GM12878 (cell line): ENCODE data around the gene C2orf69. TPM values are rescaled to one million over a fixed set of nuclear protein-coding genes. Genes with fewer than 3 reads are reported as not detected.
A peak's percentile ranks its signal among the peaks of the same experiment; 100 is the strongest.

Experiments used
- ASH2L ChIP-seq: fragments of 300-600, 200-600 bp; sonication (generic); IDR thresholded peaks from 2 replicates; pipeline ENCODE4 v1.6.1; 2017; ENCODE audit warnings: low read depth, mild to moderate bottlenecking, borderline replicate concordance
- EP300 ChIP-seq, 2 experiments: fragments of 150-350 bp in 1 of 2; IDR thresholded peaks; 2 replicates each; pipeline ENCODE4 v1.6.1; 2011 to 2012; ENCODE audit warnings: low read depth in 2 of 2, low read length in 2 of 2, borderline replicate concordance in 1 of 2, improper control_type of control experiment in 1 of 2, inconsistent platforms in 1 of 2; ENCODE audit not compliant: control insufficient read depth in 1 of 2
- GABPA ChIP-seq: IDR thresholded peaks from 2 replicates; pipeline ENCODE4 v1.6.1; 2014; ENCODE audit warnings: antibody characterized with exemption, low read depth, mild to moderate bottlenecking, inconsistent platforms
- HDAC2 ChIP-seq: fragments of 200-600 bp; sonication (generic); IDR thresholded peaks from 2 replicates; pipeline ENCODE4 v1.6.1; 2017
- KDM1A ChIP-seq: fragments of 200-600 bp; sonication (generic); IDR thresholded peaks from 2 replicates; pipeline ENCODE4 v1.6.1; 2016; ENCODE audit warnings: borderline replicate concordance
- MTA3 ChIP-seq: IDR thresholded peaks from 2 replicates; pipeline ENCODE4 v1.6.1; 2012; ENCODE audit warnings: low read length, inconsistent platforms, borderline replicate concordance
- MYC ChIP-seq: IDR thresholded peaks from 2 replicates; pipeline ENCODE4 v1.6.1; 2011; ENCODE audit warnings: mild to moderate bottlenecking, low read length, moderate library complexity, inconsistent platforms; ENCODE audit not compliant: insufficient read depth, insufficient replicate concordance, insufficient read length, severe bottlenecking
- NBN ChIP-seq: fragments of 450-650 bp; IDR thresholded peaks from 2 replicates; pipeline ENCODE4 v1.6.1; 2016
- PAX5 ChIP-seq: IDR thresholded peaks from 2 replicates; pipeline ENCODE4 v1.6.1; 2011; ENCODE audit warnings: low read depth, low read length, borderline replicate concordance
- POLR2AphosphoS2 ChIP-seq: IDR thresholded peaks from 2 replicates; pipeline ENCODE4 v1.6.1; 2011; ENCODE audit warnings: low read depth, mild to moderate bottlenecking, low read length, improper control_type of control experiment, moderate library complexity
- POU2F2 ChIP-seq: IDR thresholded peaks from 3 replicates; pipeline ENCODE4 v1.6.1; 2011; ENCODE audit warnings: low read depth, mild to moderate bottlenecking, low read length, borderline replicate concordance
- RB1 ChIP-seq: fragments of 450-650 bp; formaldehyde crosslinking; IDR thresholded peaks from 2 replicates; pipeline ENCODE4 v1.6.1; 2017; ENCODE audit warnings: mild to moderate bottlenecking, borderline replicate concordance
- RELA ChIP-seq: fragments of 450-650 bp; IDR thresholded peaks from 2 replicates; pipeline ENCODE4 v1.8.0; 2014; ENCODE audit warnings: borderline replicate concordance; ENCODE audit not compliant: partially characterized antibody
- RFX5 ChIP-seq: IDR thresholded peaks from 2 replicates; pipeline ENCODE4 v1.6.1; 2011; ENCODE audit warnings: low read depth, low read length, improper control_type of control experiment
- SP1 ChIP-seq: IDR thresholded peaks from one replicate; pipeline ENCODE4 v1.6.1; 2011; ENCODE audit warnings: low read depth, low read length
- SPI1 ChIP-seq: IDR thresholded peaks from 2 replicates; pipeline ENCODE4 v1.6.1; 2011; ENCODE audit warnings: low read depth, mild to moderate bottlenecking, low read length, moderate library complexity, borderline replicate concordance; ENCODE audit not compliant: insufficient read depth
- STAT3 ChIP-seq: IDR thresholded peaks from 2 replicates; pipeline ENCODE4 v1.6.1; 2011; ENCODE audit warnings: low read depth, low read length, improper control_type of control experiment
- TARDBP ChIP-seq: IDR thresholded peaks from 2 replicates; pipeline ENCODE4 v1.6.1; 2016; ENCODE audit warnings: borderline replicate concordance
- TBL1XR1 ChIP-seq: IDR thresholded peaks from 2 replicates; pipeline ENCODE4 v1.6.1; 2012; ENCODE audit warnings: low read depth, low read length, improper control_type of control experiment
- TCF7 ChIP-seq: IDR thresholded peaks from 2 replicates; pipeline ENCODE4 v1.6.1; 2014; ENCODE audit warnings: antibody characterized with exemption, borderline replicate concordance
- YBX1 ChIP-seq: fragments of 450-650 bp; IDR thresholded peaks from 2 replicates; pipeline ENCODE4 v1.6.1; 2016; ENCODE audit warnings: antibody characterized with exemption
- polyA plus RNA-seq, 11 experiments: library from polyadenylated mRNA; depleted of rRNA in 4 of 11; unstranded in 6 of 11; stranded (reverse) in 5 of 11; fragments of >200 nt; fragmentation: Nextera tagmentation in 4 of 11; fragmentation: Illumina TruSeq in 1 of 11; extraction: Ambion mirVana in 4 of 11; extraction: Trizol in 1 of 11; gene quantifications; 1 replicate in 1 of 11; 2 replicates in 10 of 11; pipeline versions ENCODE4 v1.2.1 to v1.2.3, GENCODE V29; 2011 to 2016; ENCODE audit warnings: inconsistent platforms in 2 of 11, missing spikeins in 2 of 11, low read depth in 1 of 11
- total RNA-seq, 4 experiments: library from RNA; depleted of rRNA in 3 of 4; stranded (reverse); fragments of >200 nt in 3 of 4; fragmentation: Illumina TruSeq in 1 of 4; extraction: Trizol in 1 of 4; gene quantifications; 2 replicates each; pipeline versions ENCODE4 v1.2.1 to v1.2.3, GENCODE V29; 2013 to 2021
- TF ChIP-seq, protein P1 (sequence below), 3 experiments: IDR thresholded peaks in 2 of 3; conservative IDR thresholded peaks in 1 of 3; 2 replicates each; pipeline ENCODE4 v1.5.1; 2011; ENCODE audit warnings: low read depth in 3 of 3, low read length in 3 of 3, mild to moderate bottlenecking in 3 of 3, control low read depth in 2 of 3, moderate library complexity in 2 of 3, inconsistent platforms in 1 of 3, mixed read lengths in 1 of 3; ENCODE audit not compliant: control insufficient read depth in 2 of 3, insufficient read depth in 1 of 3; ENCODE audit errors: extremely low read depth in 1 of 3
- TF ChIP-seq, protein P2 (sequence below): fragments of 450-650 bp; IDR thresholded peaks from 2 replicates; pipeline ENCODE4 v1.6.1; 2018; ENCODE audit warnings: mild to moderate bottlenecking, low read depth, moderate library complexity; ENCODE audit not compliant: partially characterized antibody
- TF ChIP-seq, protein P3 (sequence below): fragments of 450-650 bp; IDR thresholded peaks from 2 replicates; pipeline ENCODE4 v1.6.1; 2017; ENCODE audit warnings: low read depth, mild to moderate bottlenecking, moderate library complexity

C2orf69 gene
- total and polyA plus RNA-seq, 10 of the 15 experiments (the other 5 are each of a cell fraction or from before 2014, with no cell fraction given): 6.3 to 20.3 (median 11.1) TPM

DNA sequence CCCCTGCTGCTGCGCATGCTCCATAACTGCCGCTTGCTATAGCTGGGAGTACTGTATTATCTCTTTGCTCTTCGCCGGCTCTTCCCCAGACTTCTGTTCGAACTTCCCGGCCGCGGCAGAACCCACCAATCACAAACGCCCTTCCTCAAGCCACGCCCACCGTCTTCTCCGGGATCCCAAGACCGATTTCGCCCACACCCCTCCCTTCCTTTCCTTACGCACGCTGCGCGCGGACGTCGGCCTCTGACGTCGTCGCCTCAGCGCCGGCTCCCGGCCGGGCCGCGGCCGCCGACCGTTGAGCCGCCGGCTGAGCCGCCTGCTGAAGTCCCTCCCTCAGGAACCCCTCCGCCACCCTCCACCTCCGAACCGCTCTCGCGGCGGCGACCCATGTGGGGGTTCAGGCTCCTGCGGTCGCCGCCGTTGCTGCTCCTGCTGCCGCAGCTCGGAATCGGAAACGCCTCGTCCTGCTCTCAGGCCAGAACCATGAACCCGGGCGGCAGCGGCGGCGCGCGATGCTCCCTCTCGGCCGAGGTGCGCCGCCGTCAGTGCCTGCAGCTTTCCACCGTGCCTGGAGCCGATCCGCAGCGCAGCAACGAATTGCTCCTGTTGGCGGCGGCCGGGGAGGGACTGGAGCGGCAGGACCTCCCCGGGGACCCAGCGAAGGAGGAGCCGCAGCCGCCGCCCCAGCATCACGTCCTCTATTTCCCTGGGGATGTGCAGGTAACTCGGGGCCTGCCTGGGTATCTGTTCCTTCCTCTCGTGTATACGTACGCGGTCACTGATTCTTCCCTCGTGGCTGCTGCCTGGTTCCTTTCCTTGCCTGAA, at the start of gene C2orf69 (continued):
- TF ChIP-seq, protein P1, sequence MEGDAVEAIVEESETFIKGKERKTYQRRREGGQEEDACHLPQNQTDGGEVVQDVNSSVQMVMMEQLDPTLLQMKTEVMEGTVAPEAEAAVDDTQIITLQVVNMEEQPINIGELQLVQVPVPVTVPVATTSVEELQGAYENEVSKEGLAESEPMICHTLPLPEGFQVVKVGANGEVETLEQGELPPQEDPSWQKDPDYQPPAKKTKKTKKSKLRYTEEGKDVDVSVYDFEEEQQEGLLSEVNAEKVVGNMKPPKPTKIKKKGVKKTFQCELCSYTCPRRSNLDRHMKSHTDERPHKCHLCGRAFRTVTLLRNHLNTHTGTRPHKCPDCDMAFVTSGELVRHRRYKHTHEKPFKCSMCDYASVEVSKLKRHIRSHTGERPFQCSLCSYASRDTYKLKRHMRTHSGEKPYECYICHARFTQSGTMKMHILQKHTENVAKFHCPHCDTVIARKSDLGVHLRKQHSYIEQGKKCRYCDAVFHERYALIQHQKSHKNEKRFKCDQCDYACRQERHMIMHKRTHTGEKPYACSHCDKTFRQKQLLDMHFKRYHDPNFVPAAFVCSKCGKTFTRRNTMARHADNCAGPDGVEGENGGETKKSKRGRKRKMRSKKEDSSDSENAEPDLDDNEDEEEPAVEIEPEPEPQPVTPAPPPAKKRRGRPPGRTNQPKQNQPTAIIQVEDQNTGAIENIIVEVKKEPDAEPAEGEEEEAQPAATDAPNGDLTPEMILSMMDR (IDR thresholded peaks at IDR 0.05 in 2 of 3, conservative IDR thresholded peaks at IDR 0.05 in 1 of 3; ENCODE audit: control insufficient read depth in 2 of 3, extremely low read depth in 1 of 3, insufficient read depth in 1 of 3, low read depth in 3 of 3, low read length in 3 of 3): no peak
- TF ChIP-seq TCF7 (no peak), RFX5 (no peak), POU2F2 (0 out of 3 replicates have a peak, but pooled peaks have one; percentile 10), HDAC2 (no peak), STAT3 (no peak), TBL1XR1 (no peak), GABPA (no peak), SP1 (peak; percentile 87), EP300 (IDR thresholded peaks at IDR 0.05; ENCODE audit: borderline replicate concordance in 1 of 2, control insufficient read depth in 1 of 2, low read depth in 2 of 2, low read length in 2 of 2) (no peak), MTA3 (no peak), KDM1A (no peak), YBX1 (no peak), SPI1 (peak; percentile 28; the same call in 1 of the 2 replicates), PAX5 (no peak), RELA (no peak), RB1 (peak; percentile 80), NBN (0 out of 2 replicates have a peak, but pooled peaks have one; percentile 57), ASH2L (0 out of 2 replicates have a peak, but pooled peaks have one; percentile 96), MYC (no peak), POLR2AphosphoS2 (no peak), TARDBP (peak; percentile 42; the same call in 1 of the 2 replicates)
- TF ChIP-seq, protein P2, sequence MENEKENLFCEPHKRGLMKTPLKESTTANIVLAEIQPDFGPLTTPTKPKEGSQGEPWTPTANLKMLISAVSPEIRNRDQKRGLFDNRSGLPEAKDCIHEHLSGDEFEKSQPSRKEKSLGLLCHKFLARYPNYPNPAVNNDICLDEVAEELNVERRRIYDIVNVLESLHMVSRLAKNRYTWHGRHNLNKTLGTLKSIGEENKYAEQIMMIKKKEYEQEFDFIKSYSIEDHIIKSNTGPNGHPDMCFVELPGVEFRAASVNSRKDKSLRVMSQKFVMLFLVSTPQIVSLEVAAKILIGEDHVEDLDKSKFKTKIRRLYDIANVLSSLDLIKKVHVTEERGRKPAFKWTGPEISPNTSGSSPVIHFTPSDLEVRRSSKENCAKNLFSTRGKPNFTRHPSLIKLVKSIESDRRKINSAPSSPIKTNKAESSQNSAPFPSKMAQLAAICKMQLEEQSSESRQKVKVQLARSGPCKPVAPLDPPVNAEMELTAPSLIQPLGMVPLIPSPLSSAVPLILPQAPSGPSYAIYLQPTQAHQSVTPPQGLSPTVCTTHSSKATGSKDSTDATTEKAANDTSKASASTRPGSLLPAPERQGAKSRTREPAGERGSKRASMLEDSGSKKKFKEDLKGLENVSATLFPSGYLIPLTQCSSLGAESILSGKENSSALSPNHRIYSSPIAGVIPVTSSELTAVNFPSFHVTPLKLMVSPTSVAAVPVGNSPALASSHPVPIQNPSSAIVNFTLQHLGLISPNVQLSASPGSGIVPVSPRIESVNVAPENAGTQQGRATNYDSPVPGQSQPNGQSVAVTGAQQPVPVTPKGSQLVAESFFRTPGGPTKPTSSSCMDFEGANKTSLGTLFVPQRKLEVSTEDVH: no peak
- TF ChIP-seq, protein P3, sequence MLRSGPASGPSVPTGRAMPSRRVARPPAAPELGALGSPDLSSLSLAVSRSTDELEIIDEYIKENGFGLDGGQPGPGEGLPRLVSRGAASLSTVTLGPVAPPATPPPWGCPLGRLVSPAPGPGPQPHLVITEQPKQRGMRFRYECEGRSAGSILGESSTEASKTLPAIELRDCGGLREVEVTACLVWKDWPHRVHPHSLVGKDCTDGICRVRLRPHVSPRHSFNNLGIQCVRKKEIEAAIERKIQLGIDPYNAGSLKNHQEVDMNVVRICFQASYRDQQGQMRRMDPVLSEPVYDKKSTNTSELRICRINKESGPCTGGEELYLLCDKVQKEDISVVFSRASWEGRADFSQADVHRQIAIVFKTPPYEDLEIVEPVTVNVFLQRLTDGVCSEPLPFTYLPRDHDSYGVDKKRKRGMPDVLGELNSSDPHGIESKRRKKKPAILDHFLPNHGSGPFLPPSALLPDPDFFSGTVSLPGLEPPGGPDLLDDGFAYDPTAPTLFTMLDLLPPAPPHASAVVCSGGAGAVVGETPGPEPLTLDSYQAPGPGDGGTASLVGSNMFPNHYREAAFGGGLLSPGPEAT: 0 out of 2 replicates have a peak, but pooled peaks have one; percentile 9
